HG03520 (cell line): ENCODE measurements around the gene SACM1L.
"Not testable (repeated sequence)": the region's sequence is repeated elsewhere in the genome, so short reads cannot be mapped to it uniquely, and the experiment has no call there.

Experiments
- ATAC-seq: cut with Tn5 transposase; IDR thresholded peaks from one replicate; pipeline ENCODE4 v1.9.1; 2021; ENCODE audit warnings: mild to moderate bottlenecking, moderate library complexity; ENCODE audit not compliant: unreplicated experiment

The SACM1L gene

DNA sequence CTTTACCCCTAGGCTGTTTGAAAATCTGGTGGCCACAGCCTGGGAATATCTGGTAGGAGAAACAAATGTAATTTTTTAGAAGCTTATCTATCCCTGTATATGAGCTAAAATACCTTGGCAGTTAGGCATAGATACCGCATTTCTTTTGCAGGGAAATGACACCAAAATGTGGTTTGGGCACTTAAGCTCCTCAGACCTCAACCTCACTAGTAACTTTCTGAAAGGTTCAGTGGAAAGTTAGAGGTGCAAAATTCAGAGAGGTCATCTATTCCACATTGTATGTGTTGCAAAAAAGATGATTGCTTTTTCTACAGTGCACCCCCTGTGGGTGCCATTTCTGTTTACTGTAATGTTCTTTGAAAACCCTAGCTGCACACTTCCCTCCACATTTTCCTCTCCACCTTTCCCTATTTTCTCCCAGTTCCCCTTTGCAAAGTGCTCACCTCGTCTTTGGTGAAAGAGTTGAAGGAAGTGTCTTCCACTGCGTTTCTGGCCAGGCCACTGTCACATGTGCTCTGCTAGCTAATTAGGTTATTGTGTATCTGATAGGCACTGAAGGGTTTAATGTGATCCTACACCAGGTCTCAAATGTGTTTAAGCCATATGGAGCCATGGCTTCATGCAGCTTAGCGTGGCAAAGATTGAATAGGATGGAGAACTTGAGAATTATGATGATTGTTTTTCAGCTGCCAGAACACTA, 1.3 kb downstream of the SACM1L start:
- ATAC-seq: no peak

DNA sequence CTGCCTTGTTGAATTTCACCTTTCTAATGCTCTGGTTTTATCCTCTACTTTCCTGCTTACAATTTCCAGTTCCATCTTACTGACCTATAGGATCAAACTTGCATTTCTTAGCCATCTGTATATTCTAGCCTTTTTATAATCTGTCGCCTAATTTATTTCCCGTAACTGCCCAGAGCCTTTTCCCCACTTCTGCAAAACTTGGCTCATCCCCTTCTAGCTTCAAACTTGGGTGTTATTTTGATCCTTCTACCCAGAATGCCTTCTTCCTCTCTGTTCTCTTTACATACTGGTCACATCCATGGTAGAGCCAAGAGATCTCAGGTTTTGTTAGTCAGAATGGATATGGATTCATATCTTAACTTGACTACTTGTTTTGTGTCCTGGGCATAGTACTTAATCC, 2.6 kb downstream of the SACM1L start:
- ATAC-seq: no peak

DNA sequence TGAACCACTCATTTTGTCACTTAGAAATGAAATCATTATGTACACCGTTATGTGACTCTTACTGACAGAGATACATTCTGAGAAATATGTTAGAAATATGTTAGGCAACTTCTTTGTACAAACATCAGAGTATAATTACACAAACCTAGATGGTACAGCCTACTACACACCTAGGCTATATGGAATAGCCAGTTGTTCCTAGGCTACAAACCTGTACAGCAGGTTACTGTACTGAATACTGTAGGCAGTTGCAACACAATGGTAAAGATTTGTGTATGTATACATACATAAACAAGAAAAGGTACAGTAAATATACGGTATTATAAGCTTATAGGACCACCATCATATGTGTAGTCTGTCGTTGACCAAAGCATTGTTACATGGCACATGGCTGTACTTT, 3.7 kb downstream of the SACM1L start:
- ATAC-seq: no peak

DNA sequence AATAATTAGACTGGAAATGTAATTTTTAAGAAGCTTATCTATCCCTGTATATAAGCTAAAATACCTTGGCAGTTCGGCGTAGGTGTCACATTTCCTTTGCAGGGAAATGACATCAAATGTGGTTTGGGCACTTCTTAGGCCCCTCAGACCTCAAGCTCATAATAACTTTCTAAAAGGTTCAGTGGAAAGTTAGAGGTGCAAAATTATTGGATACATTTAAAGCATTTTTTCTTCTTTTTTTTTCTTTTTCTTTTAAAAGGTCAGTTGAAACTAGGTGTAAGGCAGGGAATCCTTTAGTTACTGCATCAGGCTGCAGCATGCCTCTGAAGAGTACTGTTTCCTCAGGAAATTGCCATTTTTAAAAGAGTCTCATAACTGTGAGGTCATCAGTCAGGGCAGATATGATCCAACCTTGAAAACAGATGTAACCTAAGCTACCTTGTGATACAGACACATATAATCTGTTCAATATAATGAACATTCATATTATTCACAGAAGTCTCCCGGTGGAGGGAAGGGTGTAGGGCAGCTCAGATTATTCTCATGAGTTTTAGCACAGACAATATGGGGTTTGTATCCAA, 4.8 kb downstream of the SACM1L start:
- ATAC-seq: no peak

DNA sequence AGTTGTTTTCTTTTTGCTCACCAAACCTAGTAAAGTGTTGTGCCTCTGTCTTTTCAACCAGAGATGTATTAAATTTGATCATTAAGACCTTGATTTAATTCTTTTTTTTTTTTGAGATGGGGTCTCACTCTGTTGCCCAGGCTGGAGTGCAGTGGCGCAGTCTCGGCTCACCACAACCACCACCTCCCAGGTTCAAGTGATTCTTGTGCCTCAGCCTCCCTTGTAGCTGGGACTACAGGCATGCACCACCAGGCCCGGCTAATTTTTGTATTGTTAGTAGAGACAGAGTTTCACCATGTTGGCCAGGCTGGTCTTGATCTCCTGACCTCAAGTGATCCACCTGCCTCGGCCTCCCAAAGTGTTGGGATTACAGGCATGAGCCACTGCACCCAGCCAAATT, 6.0 kb downstream of the SACM1L start:
- not testable (repeated sequence) for ATAC-seq

DNA sequence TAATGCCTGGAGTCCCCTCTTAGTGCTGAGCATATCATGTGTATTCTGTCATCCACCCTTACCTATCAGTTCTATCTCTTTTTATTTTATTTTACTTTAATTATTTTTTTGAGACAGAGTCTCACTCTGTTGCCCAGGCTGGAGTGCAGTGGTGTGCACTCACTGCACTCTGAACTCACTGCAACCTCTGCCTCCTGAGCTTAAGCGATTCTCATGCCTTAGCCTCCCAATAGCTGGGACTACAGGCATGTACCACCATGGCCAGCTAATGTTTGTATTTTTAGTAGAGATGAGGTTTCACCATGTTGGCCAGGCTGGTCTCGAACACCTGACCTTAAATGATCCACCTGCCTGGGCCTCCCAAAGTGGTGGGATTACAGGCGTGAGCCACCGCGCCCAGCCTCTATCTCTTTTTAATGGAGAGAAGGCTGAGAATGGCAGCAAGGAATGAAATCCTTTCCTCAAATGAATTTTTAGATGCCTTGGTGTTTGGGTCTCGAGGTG, 11.4 kb downstream of the SACM1L start:
- no peak for ATAC-seq

DNA sequence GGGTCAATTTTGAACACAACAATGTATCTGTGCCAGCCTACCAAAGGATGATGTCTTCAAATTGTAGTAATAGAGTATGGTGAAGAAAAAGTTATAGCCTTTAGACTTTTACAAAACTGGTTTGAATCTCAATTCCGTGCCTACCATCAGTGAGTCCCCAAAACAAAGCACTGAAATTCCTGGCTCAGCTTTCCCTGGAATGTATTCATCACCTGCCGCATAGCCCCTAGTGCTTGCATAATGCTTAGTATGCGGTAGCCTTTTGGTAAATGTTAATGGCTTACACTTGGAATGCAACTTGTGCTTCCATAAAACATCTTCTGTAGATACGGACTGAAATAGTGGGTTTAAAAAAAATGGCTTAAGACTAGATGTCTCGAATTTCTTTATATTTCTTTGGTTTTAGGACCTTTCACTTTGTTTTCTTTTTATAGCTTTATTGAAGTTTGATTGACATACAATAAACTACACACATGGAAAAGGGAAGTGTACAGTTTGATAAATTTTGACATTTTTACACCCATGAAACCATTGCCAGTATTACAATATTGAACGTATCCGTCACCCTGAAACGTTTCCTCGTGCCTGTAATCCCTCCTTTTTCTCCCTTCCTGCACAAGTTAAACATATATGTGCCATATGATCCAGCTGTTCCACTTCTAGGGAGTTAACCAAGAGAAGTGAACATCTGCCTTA, 12.1 kb downstream of the SACM1L start:
- ATAC-seq: no peak

DNA sequence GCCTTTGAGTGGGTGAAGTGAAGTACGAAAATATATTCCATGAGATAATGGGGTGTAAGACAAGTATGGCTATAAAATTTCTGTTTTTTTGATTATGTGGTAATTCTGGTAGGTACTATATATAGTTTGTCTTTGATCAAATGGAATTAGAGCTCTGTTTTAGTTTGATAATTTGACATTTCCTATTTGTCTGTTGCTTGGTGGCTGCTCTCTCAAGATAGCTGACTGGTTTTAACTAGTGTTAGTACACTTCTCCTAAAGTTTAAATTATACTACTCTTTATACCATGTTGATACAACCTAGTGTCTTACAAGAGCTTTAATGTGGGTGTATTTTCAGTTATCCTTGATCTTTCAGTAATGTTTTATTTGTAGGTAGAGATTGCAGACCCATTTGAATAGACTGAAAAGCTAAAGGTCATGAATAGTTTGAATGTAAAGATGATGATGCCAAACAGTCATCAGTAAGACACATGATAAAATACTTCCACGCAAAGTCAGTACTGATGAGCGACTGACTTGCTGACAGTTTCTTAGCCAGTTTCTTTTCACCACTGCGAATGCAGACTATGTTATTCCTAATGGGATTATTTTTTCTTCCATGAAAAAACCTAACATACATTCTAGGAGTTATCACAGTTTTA, 15.2 kb downstream of the SACM1L start:
- no peak for ATAC-seq

DNA sequence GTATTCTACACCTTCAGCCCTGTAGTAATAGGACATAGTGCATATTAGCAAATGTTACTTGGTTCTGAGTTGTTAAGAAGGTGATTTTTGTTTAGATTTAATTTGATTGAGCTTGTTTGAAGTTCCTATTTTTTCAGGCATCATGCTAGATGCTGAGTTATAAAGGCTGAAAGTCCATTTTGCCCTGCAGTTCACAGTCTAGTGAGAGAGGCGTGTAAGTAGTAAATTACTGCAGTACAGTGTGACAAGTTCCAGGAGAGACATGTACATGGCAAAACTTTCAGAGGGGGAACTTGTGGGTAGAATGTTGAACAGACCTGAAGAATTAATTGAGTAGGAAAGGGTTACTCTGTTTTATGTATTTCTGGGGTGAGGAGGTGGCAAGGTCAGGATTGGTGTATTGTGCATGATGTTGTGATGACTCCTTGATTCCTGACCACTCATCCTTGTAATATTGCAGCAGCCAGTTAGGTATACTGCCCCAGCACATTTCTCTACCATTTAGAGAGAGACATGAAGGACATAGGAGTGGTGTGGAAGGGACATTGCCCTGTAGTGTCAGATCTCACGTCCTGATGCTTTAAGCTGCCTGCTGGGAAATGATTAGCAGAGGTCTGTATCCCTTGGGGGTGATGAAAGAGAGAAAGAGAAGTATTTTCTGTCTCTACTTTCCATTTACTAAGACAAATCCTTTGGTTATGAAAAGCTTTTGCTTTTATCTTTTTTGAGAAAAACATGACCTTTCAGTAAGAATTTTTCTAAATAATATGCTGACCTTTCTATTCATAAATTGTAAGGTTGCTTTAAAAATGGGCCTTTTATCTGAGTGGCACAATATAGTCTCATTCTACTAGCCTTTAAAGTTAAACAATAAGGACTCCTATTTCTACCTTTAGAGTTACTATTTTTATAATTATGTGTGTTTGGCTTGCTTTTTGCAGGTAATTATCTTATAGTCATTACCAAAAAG, 16.9 kb downstream of the SACM1L start:
- no peak for ATAC-seq

DNA sequence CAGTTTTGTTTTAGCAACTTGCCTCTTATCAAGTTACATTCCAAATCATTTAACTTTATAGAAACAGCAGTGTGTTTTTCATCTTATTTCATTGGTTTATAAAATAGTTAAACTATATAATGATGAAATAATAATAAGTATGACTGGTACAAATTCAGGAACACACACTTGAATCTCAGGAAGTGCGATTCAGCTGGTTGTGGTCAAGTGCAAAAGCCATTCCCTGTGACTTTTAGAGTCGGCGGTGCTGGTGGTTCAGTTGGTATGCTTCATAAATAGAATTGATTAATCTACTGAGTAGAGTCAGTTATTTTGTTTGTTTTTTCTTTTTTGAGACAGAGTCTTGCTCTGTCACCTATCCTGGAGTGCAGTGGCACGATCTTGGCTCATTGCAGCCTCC, 22.7 kb downstream of the SACM1L start:
- ATAC-seq: no peak

DNA sequence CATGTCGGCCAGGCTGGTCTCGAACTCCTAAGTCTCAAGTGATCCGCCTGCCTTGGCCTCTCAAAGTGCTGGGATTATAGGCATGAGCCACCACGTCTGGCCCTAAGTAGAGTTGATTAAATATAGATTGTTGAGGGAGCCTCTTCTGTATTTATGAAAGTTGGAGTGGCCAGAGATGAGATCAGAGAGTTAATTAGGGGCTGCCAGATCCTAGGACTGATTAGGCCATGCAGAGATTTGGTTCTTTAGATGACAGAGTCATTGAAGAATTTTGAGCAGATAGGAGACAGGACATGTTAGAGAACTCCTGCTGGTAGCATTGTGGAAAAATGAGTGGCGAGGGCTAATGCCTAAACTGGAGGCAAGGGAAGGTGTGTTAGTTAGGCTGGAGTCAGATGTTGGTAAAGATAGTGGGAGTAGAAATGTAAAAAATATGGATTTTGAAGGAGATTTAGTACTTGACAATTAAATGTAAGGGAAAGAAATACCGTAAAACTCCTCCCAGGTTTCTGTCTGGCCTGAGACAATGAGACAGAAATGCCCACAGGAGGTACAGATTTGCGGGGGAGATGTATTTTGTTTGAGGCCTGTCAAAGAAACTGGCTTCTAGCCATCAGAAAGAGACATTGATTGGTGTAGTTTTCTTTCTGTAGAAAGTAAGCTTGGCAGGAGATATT, 23.4 kb downstream of the SACM1L start:
- no peak for ATAC-seq

DNA sequence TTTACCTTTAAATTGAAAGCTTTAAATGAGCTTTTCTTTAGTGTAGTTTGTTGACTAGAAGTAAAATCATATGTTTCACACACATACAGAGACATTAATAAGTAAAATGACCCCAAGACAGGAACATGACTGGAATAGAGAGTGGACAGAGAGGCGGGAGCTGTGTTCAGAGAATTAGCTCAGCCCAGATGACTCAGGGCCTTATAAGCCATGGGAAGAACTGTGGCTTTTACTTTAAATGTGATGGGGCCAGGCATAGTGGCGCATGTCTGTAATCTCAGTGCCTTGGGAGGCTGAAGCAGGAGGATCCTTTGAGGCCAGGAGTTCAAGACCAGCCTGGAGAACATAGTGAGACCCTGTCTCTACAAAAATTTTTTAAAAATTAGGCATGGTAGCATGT, 26.7 kb downstream of the SACM1L start:
- no peak for ATAC-seq

DNA sequence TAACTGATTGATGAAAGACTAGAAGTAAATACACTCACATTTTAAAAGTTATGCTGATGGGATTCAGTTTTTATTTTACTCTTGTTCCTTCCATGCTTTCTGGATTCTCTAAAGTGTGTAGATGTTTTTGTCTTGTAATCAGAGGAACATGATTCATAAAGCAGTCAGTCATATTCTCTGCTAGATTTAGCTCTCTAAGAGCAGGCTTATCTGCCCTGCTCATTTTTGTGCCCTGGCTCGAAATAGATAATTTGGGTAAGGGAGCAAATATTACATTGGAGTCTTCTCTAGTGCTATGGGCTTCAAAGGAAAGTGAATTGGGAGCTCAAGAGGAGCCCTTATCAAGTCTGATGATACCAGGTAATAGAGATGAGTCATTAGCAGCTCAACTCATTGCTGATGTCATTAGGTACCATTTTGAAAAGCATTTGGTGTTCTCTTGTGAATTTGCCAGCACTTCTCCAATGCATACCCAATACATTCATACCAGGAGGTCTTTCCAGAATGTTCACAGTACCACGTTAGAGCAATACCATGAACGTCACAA, 27.7 kb downstream of the SACM1L start:
- ATAC-seq: no peak

DNA sequence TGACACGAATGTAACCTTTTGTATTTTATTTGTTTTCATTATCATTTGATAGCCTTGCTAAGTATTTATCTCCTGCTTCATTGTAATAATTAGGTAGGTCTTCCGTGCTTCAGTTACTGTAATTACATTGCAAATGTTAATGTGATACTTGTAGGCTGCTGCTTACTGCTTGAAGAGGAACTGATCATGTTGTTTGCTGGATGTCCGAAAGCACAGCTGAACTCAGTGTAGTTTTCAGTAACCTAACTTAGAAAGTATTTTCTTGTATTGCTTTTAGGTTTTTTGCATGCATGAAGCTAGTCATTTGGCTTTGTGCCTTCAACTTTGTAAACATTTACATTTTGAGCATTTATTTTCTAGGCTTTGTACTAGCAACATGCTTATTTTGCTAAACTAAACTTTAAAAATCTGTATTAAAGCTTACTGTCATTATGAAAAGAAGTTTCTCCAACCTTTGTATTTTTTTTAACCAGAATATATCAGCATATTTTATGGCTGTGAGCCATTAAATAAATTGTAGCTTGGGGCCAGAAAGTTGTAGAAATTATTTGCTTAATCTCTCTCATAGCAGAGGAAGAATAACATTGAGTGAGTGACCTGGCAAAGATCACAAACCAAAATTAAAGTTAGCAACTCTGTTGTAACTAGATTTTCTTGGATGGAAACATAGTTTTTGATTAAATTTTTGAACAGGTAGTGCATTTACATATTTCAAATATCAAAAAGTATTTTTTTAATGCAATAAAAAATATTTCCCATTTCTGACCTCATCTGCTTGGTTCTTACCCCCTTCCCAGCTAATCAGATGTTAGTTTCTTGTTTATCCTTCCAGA, 30.7 kb downstream of the SACM1L start:
- ATAC-seq: no peak

DNA sequence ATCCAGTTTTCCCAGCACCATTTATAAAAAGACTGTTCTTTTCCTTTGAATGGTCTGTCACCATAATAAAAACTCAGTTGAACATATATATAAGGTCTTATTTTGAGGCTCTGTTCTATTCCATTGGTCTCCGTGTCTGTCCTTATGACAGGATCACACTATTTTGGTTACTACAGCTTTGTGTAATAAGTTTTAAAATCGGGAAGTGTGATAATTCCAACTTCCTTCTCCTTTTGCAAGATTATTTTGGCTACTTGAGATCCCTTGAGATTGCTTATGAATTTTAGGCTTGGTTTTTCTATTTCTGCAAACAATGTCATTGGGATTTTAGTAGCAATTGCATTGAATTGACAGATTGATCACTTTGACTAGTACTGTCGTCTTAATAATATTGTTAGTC, 35.7 kb downstream of the SACM1L start:
- ATAC-seq: no peak

DNA sequence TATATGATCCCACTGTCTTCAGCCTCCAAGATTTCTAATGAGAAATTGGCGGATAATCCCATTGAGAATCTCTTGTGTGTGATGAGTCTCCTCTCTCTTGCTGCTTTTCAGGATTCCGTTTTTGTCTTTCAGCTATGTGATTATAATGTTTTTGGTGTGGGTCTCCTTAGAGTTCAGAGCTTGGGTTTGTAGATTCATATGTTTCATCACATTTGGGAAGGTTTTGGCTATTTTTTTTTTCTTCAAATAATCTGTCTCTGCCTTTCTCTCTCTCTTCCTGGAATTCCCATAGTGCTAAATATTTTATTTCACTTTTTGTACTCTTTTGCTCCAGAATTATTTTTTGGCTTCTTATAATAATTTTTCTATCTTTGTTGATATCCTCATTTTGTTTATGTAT, 40.4 kb downstream of the SACM1L start:
- no peak for ATAC-seq

DNA sequence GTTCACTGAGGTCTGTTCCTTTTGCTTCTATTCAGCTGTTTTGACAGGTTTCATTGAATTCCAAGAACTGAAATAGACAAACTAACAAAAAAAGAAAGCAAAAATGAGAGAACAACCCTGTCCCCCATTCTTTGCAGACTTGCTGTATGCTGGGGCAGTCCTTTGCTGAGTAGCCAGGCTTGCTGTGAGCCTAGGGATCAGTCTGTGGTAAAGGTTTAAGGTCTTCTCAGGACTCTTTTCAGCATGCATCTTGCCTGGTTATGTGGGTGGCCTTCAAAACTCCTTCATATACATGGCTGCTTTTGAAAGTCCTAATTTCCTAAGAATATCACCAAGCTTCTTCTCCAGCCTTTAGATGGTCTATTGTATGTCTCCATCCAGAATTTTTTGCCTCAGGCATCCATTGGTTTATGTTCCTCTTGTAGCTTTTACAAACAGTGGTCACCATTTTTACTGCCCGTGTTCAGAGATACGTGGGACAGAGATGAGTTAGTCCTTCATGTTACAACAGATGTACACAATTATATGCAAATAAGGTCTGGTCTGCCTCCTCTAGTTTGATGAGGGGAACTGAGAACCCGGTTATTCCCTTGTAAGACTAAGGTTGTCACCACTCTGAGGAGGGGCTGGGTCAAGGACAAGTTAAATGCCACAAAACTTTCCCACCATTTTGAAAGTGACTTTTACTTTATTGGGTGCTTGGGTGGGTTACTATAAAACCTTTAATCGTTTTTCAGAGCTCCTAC, 41.4 kb downstream of the SACM1L start:
- no peak for ATAC-seq

DNA sequence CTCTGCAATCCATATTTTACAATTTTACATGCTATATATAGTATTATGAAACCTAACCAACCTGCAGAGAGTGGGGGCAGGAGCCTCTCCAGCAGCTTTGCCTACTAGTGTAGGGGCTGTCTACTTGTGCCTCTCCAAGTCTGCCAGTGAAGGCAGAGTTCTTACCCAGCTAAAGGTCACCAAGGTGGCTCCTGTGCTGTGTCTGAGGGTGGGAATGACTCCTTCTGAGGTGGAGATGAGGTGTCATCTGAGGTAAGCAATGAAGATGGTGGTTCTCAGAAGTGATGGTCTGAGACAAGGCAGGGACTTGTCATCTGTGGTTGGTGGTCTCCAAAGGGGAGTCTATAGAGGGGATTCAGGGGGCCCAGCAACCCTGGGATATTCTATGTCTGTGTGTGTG, 47.5 kb downstream of the SACM1L start:
- no peak for ATAC-seq
